ENCODE measurements around the gene ZCCHC7. TPM values are rescaled to one million over a fixed set of nuclear protein-coding genes. Genes with fewer than 3 reads are reported as not detected.
A peak's percentile ranks its signal among the peaks of the same experiment; 100 is the strongest.
"Not testable (repeated sequence)": the region's sequence is repeated elsewhere in the genome, so short reads cannot be mapped to it uniquely, and the experiment has no call there.

The ZCCHC7 gene
- total RNA-seq, 1 donor from 2014 or later = 20.9 TPM

GRCh38 chr9:37200433-37201005, 80.1 kb downstream of the ZCCHC7 start:
- Histone ChIP-seq H3K4me3 (no peak overlapping the region), H3K27me3 (no peaks in the 10 kb centered on the region), H3K36me3 (no peaks in the 10 kb centered on the region), H3K27ac (no peak overlapping the region), H3K4me1 (peaks cover 9% of the 10 kb centered on the region), H3K9me3 (no peaks in the 10 kb centered on the region)
- no peak for DNase-seq
- ATAC-seq = no peak
- no peak for TF ChIP-seq CTCF (IDR thresholded peaks at IDR 0.05)
- intact Hi-C loops (cut with DNase I) = no loop called here

GRCh38 chr9:37201581-37201980, 81.2 kb downstream of the ZCCHC7 start:
- ATAC-seq (no peak), DNase-seq (no peak)
- Histone ChIP-seq H3K9me3 (no peaks in the 10 kb centered on the region), H3K4me1 (peaks cover 9% of the 10 kb centered on the region), H3K27ac (no peak overlapping the region), H3K27me3 (no peaks in the 10 kb centered on the region), H3K4me3 (no peak overlapping the region), H3K36me3 (no peaks in the 10 kb centered on the region)
- intact Hi-C loops (cut with DNase I) = no loop called here
- TF ChIP-seq CTCF (IDR thresholded peaks at IDR 0.05) = no peak

- no peak for ATAC-seq
- Histone ChIP-seq H3K9me3 (no peaks in the 10 kb centered on the region), H3K36me3 (no peaks in the 10 kb centered on the region), H3K4me3 (no peak overlapping the region), H3K4me1 (peaks cover 4% of the 10 kb centered on the region), H3K27me3 (no peaks in the 10 kb centered on the region), H3K27ac (no peak overlapping the region)
- intact Hi-C loops (cut with DNase I) = no loop called here
- no peak for TF ChIP-seq CTCF (IDR thresholded peaks at IDR 0.05)
- no peak for DNase-seq
Measured at GRCh38 chr9:37202091-37202490, 81.7 kb downstream of the ZCCHC7 start.

GRCh38 chr9:37203456-37203855, 83.1 kb downstream of the ZCCHC7 start:
- intact Hi-C loops (cut with DNase I); ATAC-seq; H3K36me3 ChIP-seq; H3K4me1 ChIP-seq; H3K4me3 ChIP-seq; H3K27ac ChIP-seq; DNase-seq; H3K9me3 ChIP-seq; H3K27me3 ChIP-seq: not testable (repeated sequence)

- H3K27me3 ChIP-seq = no peaks in the 10 kb centered on the region
- no peaks in the 10 kb centered on the region for H3K36me3 ChIP-seq
- intact Hi-C loops (cut with DNase I) = no loop called here
- ATAC-seq (no peak), DNase-seq (peak; percentile 11)
- no peaks in the 10 kb centered on the region for H3K4me1 ChIP-seq
- H3K27ac ChIP-seq = no peak overlapping the region
- H3K4me3 ChIP-seq = no peak overlapping the region
- no peak for TF ChIP-seq CTCF (IDR thresholded peaks at IDR 0.05)
- no peaks in the 10 kb centered on the region for H3K9me3 ChIP-seq
Measured at GRCh38 chr9:37206121-37206620, 85.8 kb downstream of the ZCCHC7 start.

GRCh38 chr9:37209431-37210386, 89.3 kb downstream of the ZCCHC7 start:
- H3K36me3 ChIP-seq = no peaks in the 10 kb centered on the region
- ATAC-seq (no peak), DNase-seq (no peak)
- H3K9me3 ChIP-seq = no peaks in the 10 kb centered on the region
- no peaks in the 10 kb centered on the region for H3K4me1 ChIP-seq
- no peaks in the 10 kb centered on the region for H3K27me3 ChIP-seq
- no peak overlapping the region for H3K4me3 ChIP-seq
- no peak for TF ChIP-seq CTCF (IDR thresholded peaks at IDR 0.05)
- H3K27ac ChIP-seq = no peak overlapping the region
- intact Hi-C loops (cut with DNase I) = no loop called here
